Measurements from ENCODE around the gene ABHD17A. TPM values are rescaled to one million over a fixed set of nuclear protein-coding genes. Genes with fewer than 3 reads are reported as not detected.

Gene ABHD17A
- total and polyA plus RNA-seq, 9 of the 15 experiments (the other 6 are each of a cell fraction or from before 2014, with no cell fraction given) = 0.04 to 135 (median 21.8) TPM; not detected in 1

DNA sequence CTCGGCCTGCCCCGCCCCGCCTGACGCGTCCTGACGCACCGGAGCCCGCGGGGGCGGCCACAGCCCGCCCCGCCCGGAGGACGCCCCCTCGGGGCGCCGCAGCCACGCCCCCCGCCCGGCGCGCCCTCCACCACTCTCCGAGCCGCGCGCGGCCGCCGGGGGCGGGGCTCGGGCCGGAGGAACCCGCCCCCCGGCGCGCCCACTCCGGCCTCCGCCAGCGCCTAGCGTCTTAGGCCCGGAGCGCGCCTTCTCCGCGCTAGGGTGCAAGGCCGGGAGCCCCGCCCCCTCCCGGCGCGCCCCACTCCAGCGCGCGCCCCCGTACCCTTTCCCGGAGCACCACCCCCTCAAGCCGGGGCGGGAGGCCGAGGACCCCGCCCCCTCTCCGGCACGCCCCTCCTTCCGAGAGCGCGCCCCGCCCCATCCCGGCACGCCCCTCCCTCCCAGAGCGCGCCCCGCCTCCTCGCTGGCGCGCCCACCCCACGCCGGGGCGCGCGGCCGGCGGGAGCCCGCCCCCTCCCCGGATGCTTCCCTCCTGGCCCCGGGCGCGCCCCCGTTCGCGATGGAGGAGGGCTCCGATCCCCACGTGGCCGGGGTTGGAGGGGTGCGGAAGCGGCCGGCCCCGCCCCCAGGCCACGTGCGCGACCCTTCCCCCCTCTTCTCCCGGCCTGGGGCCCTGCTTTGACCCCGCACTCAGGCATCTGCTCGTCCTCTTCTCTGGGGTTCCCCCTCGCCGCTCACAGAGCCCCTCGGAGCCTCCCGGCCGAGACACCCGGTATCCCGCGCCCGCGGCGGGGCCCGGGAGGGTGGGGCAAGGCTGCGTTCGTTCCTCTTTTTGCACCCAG lies 21.4 kb downstream of the ABHD17A start (continued):
- TF ChIP-seq, protein P1, sequence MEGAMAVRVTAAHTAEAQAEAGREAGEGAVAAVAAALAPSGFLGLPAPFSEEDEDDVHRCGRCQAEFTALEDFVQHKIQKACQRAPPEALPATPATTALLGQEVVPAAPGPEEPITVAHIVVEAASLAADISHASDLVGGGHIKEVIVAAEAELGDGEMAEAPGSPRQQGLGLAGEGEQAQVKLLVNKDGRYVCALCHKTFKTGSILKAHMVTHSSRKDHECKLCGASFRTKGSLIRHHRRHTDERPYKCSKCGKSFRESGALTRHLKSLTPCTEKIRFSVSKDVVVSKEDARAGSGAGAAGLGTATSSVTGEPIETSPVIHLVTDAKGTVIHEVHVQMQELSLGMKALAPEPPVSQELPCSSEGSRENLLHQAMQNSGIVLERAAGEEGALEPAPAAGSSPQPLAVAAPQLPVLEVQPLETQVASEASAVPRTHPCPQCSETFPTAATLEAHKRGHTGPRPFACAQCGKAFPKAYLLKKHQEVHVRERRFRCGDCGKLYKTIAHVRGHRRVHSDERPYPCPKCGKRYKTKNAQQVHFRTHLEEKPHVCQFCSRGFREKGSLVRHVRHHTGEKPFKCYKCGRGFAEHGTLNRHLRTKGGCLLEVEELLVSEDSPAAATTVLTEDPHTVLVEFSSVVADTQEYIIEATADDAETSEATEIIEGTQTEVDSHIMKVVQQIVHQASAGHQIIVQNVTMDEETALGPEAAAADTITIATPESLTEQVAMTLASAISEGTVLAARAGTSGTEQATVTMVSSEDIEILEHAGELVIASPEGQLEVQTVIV (CRISPR knock-in tag; IDR thresholded peaks at IDR 0.05; ENCODE audit: borderline replicate concordance) = no peak
- TF ChIP-seq IFI16 (CRISPR knock-in tag; IDR thresholded peaks at IDR 0.05) (no peak), SIX5 (IDR thresholded peaks at IDR 0.05; ENCODE audit: borderline replicate concordance in 1 of 2, insufficient read depth in 1 of 2, low read depth in 1 of 2, low read length in 2 of 2) (no peak), SMARCA4 (IDR thresholded peaks at IDR 0.05) (no peak), DDX20 (tag; IDR thresholded peaks at IDR 0.05; ENCODE audit: low read depth) (no peak), PHF21A (IDR thresholded peaks at IDR 0.05; ENCODE audit: borderline replicate concordance, low read depth) (no peak), NELFE (IDR thresholded peaks at IDR 0.05; ENCODE audit: insufficient read depth, insufficient read length) (no peak), ZNF444 (CRISPR knock-in tag; IDR thresholded peaks at IDR 0.05) (no peak), NFE2 (IDR thresholded peaks at IDR 0.05; ENCODE audit: low read depth) (no peak), TBL1XR1 (IDR thresholded peaks at IDR 0.05; ENCODE audit: low read length in 2 of 2) (no peak), ZKSCAN8 (CRISPR knock-in tag; IDR thresholded peaks at IDR 0.05) (no peak), POLR3A (IDR thresholded peaks at IDR 0.05; ENCODE audit: borderline replicate concordance, extremely low read depth, insufficient read depth, insufficient read length) (no peak)
- TF ChIP-seq, protein P2, sequence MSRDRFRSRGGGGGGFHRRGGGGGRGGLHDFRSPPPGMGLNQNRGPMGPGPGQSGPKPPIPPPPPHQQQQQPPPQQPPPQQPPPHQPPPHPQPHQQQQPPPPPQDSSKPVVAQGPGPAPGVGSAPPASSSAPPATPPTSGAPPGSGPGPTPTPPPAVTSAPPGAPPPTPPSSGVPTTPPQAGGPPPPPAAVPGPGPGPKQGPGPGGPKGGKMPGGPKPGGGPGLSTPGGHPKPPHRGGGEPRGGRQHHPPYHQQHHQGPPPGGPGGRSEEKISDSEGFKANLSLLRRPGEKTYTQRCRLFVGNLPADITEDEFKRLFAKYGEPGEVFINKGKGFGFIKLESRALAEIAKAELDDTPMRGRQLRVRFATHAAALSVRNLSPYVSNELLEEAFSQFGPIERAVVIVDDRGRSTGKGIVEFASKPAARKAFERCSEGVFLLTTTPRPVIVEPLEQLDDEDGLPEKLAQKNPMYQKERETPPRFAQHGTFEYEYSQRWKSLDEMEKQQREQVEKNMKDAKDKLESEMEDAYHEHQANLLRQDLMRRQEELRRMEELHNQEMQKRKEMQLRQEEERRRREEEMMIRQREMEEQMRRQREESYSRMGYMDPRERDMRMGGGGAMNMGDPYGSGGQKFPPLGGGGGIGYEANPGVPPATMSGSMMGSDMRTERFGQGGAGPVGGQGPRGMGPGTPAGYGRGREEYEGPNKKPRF (IDR thresholded peaks at IDR 0.05; ENCODE audit: low read depth, low read length) = no peak
- TF ChIP-seq, protein P3, sequence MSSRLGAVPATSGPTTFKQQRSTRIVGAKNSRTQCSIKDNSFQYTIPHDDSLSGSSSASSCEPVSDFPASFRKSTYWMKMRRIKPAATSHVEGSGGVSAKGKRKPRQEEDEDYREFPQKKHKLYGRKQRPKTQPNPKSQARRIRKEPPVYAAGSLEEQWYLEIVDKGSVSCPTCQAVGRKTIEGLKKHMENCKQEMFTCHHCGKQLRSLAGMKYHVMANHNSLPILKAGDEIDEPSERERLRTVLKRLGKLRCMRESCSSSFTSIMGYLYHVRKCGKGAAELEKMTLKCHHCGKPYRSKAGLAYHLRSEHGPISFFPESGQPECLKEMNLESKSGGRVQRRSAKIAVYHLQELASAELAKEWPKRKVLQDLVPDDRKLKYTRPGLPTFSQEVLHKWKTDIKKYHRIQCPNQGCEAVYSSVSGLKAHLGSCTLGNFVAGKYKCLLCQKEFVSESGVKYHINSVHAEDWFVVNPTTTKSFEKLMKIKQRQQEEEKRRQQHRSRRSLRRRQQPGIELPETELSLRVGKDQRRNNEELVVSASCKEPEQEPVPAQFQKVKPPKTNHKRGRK (tag; IDR thresholded peaks at IDR 0.05) = no peak
- TF ChIP-seq, protein P4, sequence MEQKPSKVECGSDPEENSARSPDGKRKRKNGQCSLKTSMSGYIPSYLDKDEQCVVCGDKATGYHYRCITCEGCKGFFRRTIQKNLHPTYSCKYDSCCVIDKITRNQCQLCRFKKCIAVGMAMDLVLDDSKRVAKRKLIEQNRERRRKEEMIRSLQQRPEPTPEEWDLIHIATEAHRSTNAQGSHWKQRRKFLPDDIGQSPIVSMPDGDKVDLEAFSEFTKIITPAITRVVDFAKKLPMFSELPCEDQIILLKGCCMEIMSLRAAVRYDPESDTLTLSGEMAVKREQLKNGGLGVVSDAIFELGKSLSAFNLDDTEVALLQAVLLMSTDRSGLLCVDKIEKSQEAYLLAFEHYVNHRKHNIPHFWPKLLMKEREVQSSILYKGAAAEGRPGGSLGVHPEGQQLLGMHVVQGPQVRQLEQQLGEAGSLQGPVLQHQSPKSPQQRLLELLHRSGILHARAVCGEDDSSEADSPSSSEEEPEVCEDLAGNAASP (IDR thresholded peaks at IDR 0.05) = no peak
- TF ChIP-seq, protein P5, sequence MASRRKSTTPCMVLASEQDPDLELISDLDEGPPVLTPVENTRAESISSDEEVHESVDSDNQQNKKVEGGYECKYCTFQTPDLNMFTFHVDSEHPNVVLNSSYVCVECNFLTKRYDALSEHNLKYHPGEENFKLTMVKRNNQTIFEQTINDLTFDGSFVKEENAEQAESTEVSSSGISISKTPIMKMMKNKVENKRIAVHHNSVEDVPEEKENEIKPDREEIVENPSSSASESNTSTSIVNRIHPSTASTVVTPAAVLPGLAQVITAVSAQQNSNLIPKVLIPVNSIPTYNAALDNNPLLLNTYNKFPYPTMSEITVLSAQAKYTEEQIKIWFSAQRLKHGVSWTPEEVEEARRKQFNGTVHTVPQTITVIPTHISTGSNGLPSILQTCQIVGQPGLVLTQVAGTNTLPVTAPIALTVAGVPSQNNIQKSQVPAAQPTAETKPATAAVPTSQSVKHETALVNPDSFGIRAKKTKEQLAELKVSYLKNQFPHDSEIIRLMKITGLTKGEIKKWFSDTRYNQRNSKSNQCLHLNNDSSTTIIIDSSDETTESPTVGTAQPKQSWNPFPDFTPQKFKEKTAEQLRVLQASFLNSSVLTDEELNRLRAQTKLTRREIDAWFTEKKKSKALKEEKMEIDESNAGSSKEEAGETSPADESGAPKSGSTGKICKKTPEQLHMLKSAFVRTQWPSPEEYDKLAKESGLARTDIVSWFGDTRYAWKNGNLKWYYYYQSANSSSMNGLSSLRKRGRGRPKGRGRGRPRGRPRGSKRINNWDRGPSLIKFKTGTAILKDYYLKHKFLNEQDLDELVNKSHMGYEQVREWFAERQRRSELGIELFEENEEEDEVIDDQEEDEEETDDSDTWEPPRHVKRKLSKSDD (conservative IDR thresholded peaks at IDR 0.05; ENCODE audit: low read length) = no peak

Measured in K562 (cell line).